Measurements from ENCODE around the gene GCM1. TPM values are rescaled to one million over a fixed set of nuclear protein-coding genes. Genes with fewer than 3 reads are reported as not detected.

GCM1 gene
- total and polyA plus RNA-seq, 2 experiments from 2014 or later: 0.33 TPM; not detected in 1

DNA sequence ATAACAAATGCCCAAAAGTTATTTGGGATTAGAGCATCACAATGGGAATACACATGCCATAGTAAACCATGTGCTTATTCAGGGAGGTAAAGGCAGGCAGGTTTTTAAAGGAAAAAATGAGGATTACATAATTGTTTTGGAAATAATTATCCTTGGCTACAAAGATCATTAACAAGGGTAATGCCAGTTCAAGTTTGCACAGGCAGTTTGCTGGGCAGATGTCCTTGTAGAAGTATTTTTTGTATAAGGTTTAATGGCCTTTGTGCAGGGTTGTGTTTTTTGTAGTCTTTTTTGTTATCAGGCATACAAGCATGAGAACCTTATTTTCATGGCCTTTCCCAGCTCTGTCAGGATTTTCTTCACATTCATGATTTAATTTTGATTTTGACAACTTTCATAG lies 58.7 kb downstream of the GCM1 start:
- no peaks in the 10 kb centered on the region for H3K36me3 ChIP-seq (replicated peaks; ENCODE audit: insufficient read depth, low read depth)

GRCh38 chr6:53086302-53086701 lies 62.3 kb downstream of the GCM1 start:
- no peaks in the 10 kb centered on the region for H4K20me1 ChIP-seq (ENCODE audit: insufficient read depth, poor library complexity, severe bottlenecking)
- no peak overlapping the region for H3K4me2 ChIP-seq
- TF ChIP-seq EZH2phosphoT487 (IDR thresholded peaks at IDR 0.05; ENCODE audit: low read depth, severe bottlenecking, unreplicated experiment) (no peak), EZH2 (IDR thresholded peaks at IDR 0.05; ENCODE audit: borderline replicate concordance) (no peak), CTCF (IDR thresholded peaks at IDR 0.05; ENCODE audit: poor library complexity) (no peak)
- H3K9me2 ChIP-seq (replicated peaks; ENCODE audit: insufficient read depth): no peaks in the 10 kb centered on the region
- DNase-seq (ENCODE audit: low spot score): no peak
- no peaks in the 10 kb centered on the region for H3K36me3 ChIP-seq (replicated peaks; ENCODE audit: insufficient read depth, low read depth)
- no peaks in the 10 kb centered on the region for H3K27me3 ChIP-seq
- H3K79me2 ChIP-seq: no peaks in the 10 kb centered on the region
- no peak overlapping the region for H2AFZ ChIP-seq
- no peaks in the 10 kb centered on the region for H3K4me1 ChIP-seq (ENCODE audit: insufficient read depth)
- no peaks in the 10 kb centered on the region for H3K9me3 ChIP-seq (ENCODE audit: low read depth)
- WGBS (ENCODE audit: low lambda C conversion rate, missing lambda C conversion rate): 28% methylated on average over 2 of the region's 2 CpGs
- H3K27ac ChIP-seq: no peak overlapping the region
- no peak overlapping the region for H3K4me3 ChIP-seq

More for the DNA sequence above, 58.7 kb downstream of the GCM1 start:
- TF ChIP-seq EZH2phosphoT487 (IDR thresholded peaks at IDR 0.05; ENCODE audit: low read depth, severe bottlenecking, unreplicated experiment) (no peak), CTCF (IDR thresholded peaks at IDR 0.05; ENCODE audit: poor library complexity) (no peak), EZH2 (IDR thresholded peaks at IDR 0.05; ENCODE audit: borderline replicate concordance) (no peak)
- Histone ChIP-seq H3K27me3 (no peaks in the 10 kb centered on the region), H3K4me3 (no peak overlapping the region), H3K4me2 (no peak overlapping the region), H3K79me2 (no peaks in the 10 kb centered on the region), H3K4me1 (ENCODE audit: insufficient read depth) (no peaks in the 10 kb centered on the region), H2AFZ (no peak overlapping the region), H3K9me2 (replicated peaks; ENCODE audit: insufficient read depth) (no peaks in the 10 kb centered on the region), H3K9me3 (ENCODE audit: low read depth) (no peaks in the 10 kb centered on the region), H4K20me1 (ENCODE audit: insufficient read depth, poor library complexity, severe bottlenecking) (no peaks in the 10 kb centered on the region), H3K27ac (no peak overlapping the region)
- DNase-seq (ENCODE audit: low spot score): no peak

- no peak overlapping the region for H3K4me2 ChIP-seq
- peaks cover 4% of the 10 kb centered on the region for H3K36me3 ChIP-seq (replicated peaks; ENCODE audit: insufficient read depth, low read depth)
- TF ChIP-seq CTCF (IDR thresholded peaks at IDR 0.05; ENCODE audit: poor library complexity): no peak
- no peak for TF ChIP-seq EZH2phosphoT487 (IDR thresholded peaks at IDR 0.05; ENCODE audit: low read depth, severe bottlenecking, unreplicated experiment)
- TF ChIP-seq EZH2 (IDR thresholded peaks at IDR 0.05; ENCODE audit: borderline replicate concordance): no peak
- WGBS (ENCODE audit: low lambda C conversion rate, missing lambda C conversion rate): 100% methylated on average over 1 of the region's 1 CpG
- no peaks in the 10 kb centered on the region for H3K79me2 ChIP-seq
- H3K9me2 ChIP-seq (replicated peaks; ENCODE audit: insufficient read depth): no peaks in the 10 kb centered on the region
- no peaks in the 10 kb centered on the region for H3K9me3 ChIP-seq (ENCODE audit: low read depth)
- no peak overlapping the region for H3K27ac ChIP-seq
- DNase-seq (ENCODE audit: low spot score): no peak
- no peaks in the 10 kb centered on the region for H3K4me1 ChIP-seq (ENCODE audit: insufficient read depth)
- no peaks in the 10 kb centered on the region for H3K27me3 ChIP-seq
- H2AFZ ChIP-seq: no peak overlapping the region
- H3K4me3 ChIP-seq: no peak overlapping the region
- no peaks in the 10 kb centered on the region for H4K20me1 ChIP-seq (ENCODE audit: insufficient read depth, poor library complexity, severe bottlenecking)
Measured at GRCh38 chr6:53080813-53081212, 67.8 kb downstream of the GCM1 start.

Small RNA genes lying within 50 kb of the gene (small RNA-seq; reads per million reads assigned to genes)
- gene RN7SL244P (not detected), gene RNU6-464P (not detected)

Other genes starting within 250 kb of the GCM1 start
- not detected in 2 replicates for gene GSTA3, start 239.1 kb downstream of the GCM1 start, total RNA-seq
- gene GSTA3, start 239.1 kb downstream of the GCM1 start, polyA plus RNA-seq: not detected in 2 replicates
- gene GSTA4, start 153.6 kb downstream of the GCM1 start, total RNA-seq: 83.8 and 89.2 TPM in 2 replicates
- 79.6 and 88.4 TPM in 2 replicates for gene GSTA4, start 153.6 kb downstream of the GCM1 start, polyA plus RNA-seq
- gene CILK1, start 87.0 kb downstream of the GCM1 start, total RNA-seq: 30.0 and 30.5 TPM in 2 replicates
- 6.3 and 7.5 TPM in 2 replicates for gene CILK1, start 87.0 kb downstream of the GCM1 start, polyA plus RNA-seq
- gene FBXO9, start 83.4 kb downstream of the GCM1 start, total RNA-seq: 33.3 and 36.6 TPM in 2 replicates
- gene FBXO9, start 83.4 kb downstream of the GCM1 start, polyA plus RNA-seq: 79.8 and 84.0 TPM in 2 replicates
- 144 and 158 TPM in 2 replicates for gene ELOVL5, start 200.1 kb upstream of the GCM1 start, total RNA-seq
- gene ELOVL5, start 200.1 kb upstream of the GCM1 start, polyA plus RNA-seq: 156 and 164 TPM in 2 replicates